GM12801 (cell line): Measurements from ENCODE around the gene KCNQ5.

ENCODE experiments used
- TF ChIP-seq, protein P1 (sequence below): IDR thresholded peaks from one replicate; pipeline ENCODE4 v1.5.1; 2011; ENCODE audit warnings: control low read depth; ENCODE audit not compliant: insufficient read length; ENCODE audit errors: extremely low read depth

The KCNQ5 gene

DNA sequence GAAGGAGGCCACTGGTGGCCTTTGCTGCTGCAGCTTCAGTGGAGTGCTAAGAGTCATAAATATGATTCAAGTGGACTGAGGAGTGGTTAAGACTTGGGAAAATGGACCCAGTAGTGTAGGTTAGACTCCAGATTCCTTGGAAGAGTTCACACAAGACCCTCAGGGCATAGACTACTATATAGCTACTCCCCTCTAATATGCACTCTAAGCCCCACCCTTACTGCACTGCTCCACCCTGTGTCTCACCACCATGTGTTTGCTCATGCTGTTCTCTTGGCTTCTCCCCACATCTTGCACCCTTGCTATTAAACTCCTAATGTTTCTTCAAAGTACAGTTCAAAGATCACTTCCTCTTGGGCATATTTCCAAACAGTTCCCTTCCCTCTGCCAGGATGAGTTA, 5.7 kb downstream of the KCNQ5 start:
- TF ChIP-seq, protein P1, sequence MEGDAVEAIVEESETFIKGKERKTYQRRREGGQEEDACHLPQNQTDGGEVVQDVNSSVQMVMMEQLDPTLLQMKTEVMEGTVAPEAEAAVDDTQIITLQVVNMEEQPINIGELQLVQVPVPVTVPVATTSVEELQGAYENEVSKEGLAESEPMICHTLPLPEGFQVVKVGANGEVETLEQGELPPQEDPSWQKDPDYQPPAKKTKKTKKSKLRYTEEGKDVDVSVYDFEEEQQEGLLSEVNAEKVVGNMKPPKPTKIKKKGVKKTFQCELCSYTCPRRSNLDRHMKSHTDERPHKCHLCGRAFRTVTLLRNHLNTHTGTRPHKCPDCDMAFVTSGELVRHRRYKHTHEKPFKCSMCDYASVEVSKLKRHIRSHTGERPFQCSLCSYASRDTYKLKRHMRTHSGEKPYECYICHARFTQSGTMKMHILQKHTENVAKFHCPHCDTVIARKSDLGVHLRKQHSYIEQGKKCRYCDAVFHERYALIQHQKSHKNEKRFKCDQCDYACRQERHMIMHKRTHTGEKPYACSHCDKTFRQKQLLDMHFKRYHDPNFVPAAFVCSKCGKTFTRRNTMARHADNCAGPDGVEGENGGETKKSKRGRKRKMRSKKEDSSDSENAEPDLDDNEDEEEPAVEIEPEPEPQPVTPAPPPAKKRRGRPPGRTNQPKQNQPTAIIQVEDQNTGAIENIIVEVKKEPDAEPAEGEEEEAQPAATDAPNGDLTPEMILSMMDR = no peak

DNA sequence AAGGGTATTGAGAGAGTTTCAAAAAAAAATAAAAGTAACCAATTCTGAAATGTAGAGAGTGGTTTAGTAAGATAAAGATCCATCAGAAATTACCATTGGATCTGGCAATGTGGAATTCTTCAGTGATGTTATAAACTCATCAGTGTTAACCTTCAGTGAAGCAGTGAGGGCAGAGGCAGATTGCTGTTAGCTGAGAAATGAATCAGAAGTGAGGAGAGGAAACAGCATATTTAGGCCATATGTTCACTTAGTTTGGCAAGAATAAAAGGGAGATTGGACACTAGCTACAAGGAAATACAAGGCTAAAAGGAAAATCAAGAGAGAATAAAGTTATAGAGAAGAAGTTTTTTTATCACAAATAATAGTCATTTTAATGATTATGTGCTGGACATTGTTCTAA, 9.6 kb downstream of the KCNQ5 start:
- TF ChIP-seq, protein P1 = no peak

DNA sequence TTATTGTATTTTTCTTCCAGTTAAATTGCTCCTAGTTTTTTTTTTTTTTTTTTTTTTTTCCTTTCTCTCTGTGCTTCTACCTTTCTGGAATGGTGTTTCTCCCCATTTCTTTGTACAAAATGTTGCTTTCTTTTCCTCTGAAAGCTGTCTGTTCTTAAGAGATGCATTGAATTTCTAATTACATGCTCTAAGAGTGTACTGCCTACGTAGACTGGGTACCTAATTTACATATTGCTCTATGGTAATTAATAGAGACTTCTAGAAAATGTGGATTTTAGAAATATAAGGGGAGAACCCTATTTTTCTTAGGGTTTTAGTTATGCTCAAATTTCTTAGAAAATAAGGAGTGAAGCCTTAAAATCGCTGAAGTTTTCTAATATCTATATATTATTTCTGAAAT, 13.8 kb downstream of the KCNQ5 start:
- TF ChIP-seq, protein P1 = no peak

DNA sequence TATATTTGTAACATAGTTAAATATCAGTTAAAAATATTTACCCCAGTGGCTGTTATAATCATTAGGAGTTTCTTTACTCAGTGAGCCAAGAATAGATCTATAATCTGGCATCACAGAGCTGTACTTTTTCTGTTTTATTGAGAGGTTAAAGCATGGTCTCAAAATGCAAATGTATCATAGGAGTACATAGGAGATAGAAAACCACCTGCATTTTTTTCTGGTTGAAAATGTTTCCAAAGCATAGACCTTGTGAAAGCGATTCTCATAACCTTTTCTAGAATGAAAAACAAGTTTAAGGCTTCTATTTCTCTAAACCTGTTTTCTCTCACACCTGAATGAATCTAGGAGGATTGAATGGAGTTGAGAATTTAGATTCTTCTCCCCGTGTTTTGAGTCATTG, 14.4 kb downstream of the KCNQ5 start:
- TF ChIP-seq, protein P1 = no peak

DNA sequence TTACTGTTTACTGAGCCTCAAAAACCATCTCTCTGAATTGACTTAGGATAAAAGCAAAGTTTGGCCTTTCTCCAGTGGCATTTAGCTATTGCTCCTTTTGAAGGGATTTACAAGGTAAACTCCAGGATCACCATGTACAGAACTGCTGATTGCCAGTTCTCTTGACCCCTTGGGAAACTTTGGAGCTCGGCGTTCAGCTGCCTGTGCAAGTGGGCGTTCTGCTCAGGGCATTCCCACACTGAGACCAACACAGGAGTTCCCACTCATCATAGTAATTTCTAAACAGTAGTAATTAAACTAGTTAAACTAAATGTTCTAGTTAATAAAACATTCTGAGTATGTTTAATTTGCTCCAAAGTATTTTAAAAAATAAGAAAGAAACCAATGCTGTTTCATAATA, 14.9 kb downstream of the KCNQ5 start:
- TF ChIP-seq, protein P1 = no peak

DNA sequence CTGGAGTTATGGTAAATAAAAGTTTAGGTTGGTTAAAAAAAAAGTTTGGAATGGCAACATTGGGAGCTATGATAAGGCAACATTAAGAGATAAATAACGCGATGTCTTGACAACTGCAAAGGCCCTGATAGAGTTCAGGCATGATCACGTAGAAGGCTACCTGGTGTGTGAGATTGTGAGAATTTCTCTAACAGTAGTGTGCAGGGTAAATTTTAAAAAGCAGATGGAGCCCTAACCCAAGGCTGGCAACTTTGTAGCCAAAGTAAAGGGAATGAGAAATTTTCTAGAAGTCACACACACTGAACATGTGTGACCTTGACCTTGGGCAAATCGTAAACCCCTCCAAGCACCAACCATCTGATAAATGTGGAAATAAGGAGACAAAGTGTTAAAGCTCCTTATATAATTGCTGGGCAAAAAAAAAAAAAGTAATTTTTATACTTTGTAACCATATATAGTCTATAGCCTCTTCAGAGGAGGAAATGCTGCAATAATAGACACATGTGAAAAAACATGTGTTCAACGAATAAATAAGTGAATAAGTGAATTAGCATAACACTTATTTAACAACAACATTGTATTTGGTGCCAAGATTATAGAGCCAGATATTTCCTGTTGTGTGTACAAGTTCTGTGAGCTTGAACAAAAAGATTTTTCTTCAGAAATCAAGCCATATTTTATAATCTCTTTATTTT, 18.2 kb downstream of the KCNQ5 start:
- TF ChIP-seq, protein P1 = no peak

DNA sequence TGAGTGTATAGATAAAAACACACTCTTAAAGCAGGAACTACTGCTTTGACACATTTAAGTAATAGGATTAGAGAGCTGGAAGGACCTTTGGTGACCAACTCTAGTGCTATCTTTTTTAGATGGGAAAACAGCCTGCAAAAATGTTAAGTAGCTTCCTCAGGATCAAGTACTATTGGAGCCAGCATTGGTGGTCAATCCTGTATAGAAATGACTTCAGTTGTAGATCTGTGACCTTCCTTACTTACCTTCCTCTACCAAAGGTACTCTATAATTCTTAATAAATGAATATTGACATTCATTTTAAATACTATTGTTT, 18.7 kb downstream of the KCNQ5 start:
- TF ChIP-seq, protein P1 = no peak
